Measurements from ENCODE around the gene MTHFD2L. TPM values are rescaled to one million over a fixed set of nuclear protein-coding genes. Genes with fewer than 3 reads are reported as not detected.

MTHFD2L gene
- total RNA-seq, 2 donors from 2014 or later, result 9.5 to 12.6 TPM

GRCh38 chr4:74267998-74268606, 110.2 kb downstream of the MTHFD2L start:
- H3K27me3 ChIP-seq, result no peaks in the 10 kb centered on the region
- no peak for TF ChIP-seq CTCF (IDR thresholded peaks at IDR 0.05)
- intact Hi-C loops (cut with DNase I), result no loop called here
- no peak overlapping the region for H3K9ac ChIP-seq (ENCODE audit: low read depth in 2 of 2, low read length in 2 of 2)
- H3K4me3 ChIP-seq, result no peak overlapping the region
- no peaks in the 10 kb centered on the region for H3K4me1 ChIP-seq
- H3K9me3 ChIP-seq, result no peaks in the 10 kb centered on the region
- no peak for DNase-seq
- H3K36me3 ChIP-seq, result no peaks in the 10 kb centered on the region
- no peak overlapping the region for H3K27ac ChIP-seq

GRCh38 chr4:74268643-74269042, 110.7 kb downstream of the MTHFD2L start:
- Histone ChIP-seq H3K27me3 (no peaks in the 10 kb centered on the region), H3K9me3 (no peaks in the 10 kb centered on the region), H3K4me1 (no peaks in the 10 kb centered on the region), H3K27ac (no peak overlapping the region), H3K36me3 (no peaks in the 10 kb centered on the region), H3K9ac (ENCODE audit: low read depth in 2 of 2, low read length in 2 of 2) (no peak overlapping the region), H3K4me3 (no peak overlapping the region)
- TF ChIP-seq CTCF (IDR thresholded peaks at IDR 0.05), result no peak
- no peak for DNase-seq
- intact Hi-C loops (cut with DNase I), result no loop called here

- no peak for DNase-seq
- intact Hi-C loops (cut with DNase I), result no loop called here
- no peaks in the 10 kb centered on the region for H3K27me3 ChIP-seq
Measured at GRCh38 chr4:74278490-74278889, 120.6 kb downstream of the MTHFD2L start.

GRCh38 chr4:74279716-74280115, 121.8 kb downstream of the MTHFD2L start:
- Histone ChIP-seq H3K4me1 (no peaks in the 10 kb centered on the region), H3K9ac (ENCODE audit: low read depth in 2 of 2, low read length in 2 of 2) (no peak overlapping the region), H3K36me3 (no peaks in the 10 kb centered on the region), H3K9me3 (no peaks in the 10 kb centered on the region), H3K27me3 (no peaks in the 10 kb centered on the region), H3K4me3 (no peak overlapping the region), H3K27ac (no peak overlapping the region)
- TF ChIP-seq CTCF (IDR thresholded peaks at IDR 0.05), result no peak
- intact Hi-C loops (cut with DNase I), result no loop called here
- DNase-seq, result no peak

More at GRCh38 chr4:74278490-74278889, 120.6 kb downstream of the MTHFD2L start:
- Histone ChIP-seq H3K9ac (ENCODE audit: low read depth in 2 of 2, low read length in 2 of 2) (no peak overlapping the region), H3K9me3 (no peaks in the 10 kb centered on the region), H3K27ac (no peak overlapping the region), H3K4me3 (no peak overlapping the region), H3K36me3 (no peaks in the 10 kb centered on the region), H3K4me1 (no peaks in the 10 kb centered on the region)
- TF ChIP-seq CTCF (IDR thresholded peaks at IDR 0.05), result no peak

- intact Hi-C loops (cut with DNase I), result no loop called here
- Histone ChIP-seq H3K27me3 (no peaks in the 10 kb centered on the region), H3K9me3 (no peaks in the 10 kb centered on the region), H3K4me3 (no peak overlapping the region), H3K9ac (ENCODE audit: low read depth in 2 of 2, low read length in 2 of 2) (no peak overlapping the region), H3K36me3 (no peaks in the 10 kb centered on the region), H3K27ac (no peak overlapping the region), H3K4me1 (no peaks in the 10 kb centered on the region)
- TF ChIP-seq CTCF (IDR thresholded peaks at IDR 0.05), result no peak
- no peak for DNase-seq
Measured at GRCh38 chr4:74282926-74283325, 125.0 kb downstream of the MTHFD2L start.
